ENCODE results near the gene CMC1.
A peak's percentile ranks its signal among the peaks of the same experiment; 100 is the strongest.

The CMC1 gene

GRCh38 chr3:28326458-28326926 lies 85.1 kb downstream of the CMC1 start:
- Mint-ChIP-seq H3K27ac (peak overlapping the region; percentile 44 to 45), H3K4me3 (peak overlapping the region; percentile 39 to 42), H3K27me3 (no peaks in the 10 kb centered on the region), H3K9me3 (no peaks in the 10 kb centered on the region), H3K36me3 (ENCODE audit: insufficient read depth) (peaks cover 7% of the 10 kb centered on the region), H3K4me1 (ENCODE audit: low read depth in 2 of 2) (peaks cover 16 to 27% of the 10 kb centered on the region in 2 donors)
- peak; percentile 42 to 48 (median 44) for DNase-seq
- ATAC-seq (replicated peaks): peak; percentile 91

GRCh38 chr3:28328188-28329151 lies 87.1 kb downstream of the CMC1 start:
- H3K27ac Mint-ChIP-seq: peak overlapping the region; percentile 31 to 60
- ATAC-seq (replicated peaks): peak; percentile 18
- DNase-seq: no peak

GRCh38 chr3:28334552-28334951 lies 93.1 kb downstream of the CMC1 start:
- Mint-ChIP-seq H3K36me3 (ENCODE audit: insufficient read depth) (peaks cover 13% of the 10 kb centered on the region), H3K4me1 (ENCODE audit: low read depth in 2 of 2) (peaks cover 0 to 6% of the 10 kb centered on the region in 2 donors), H3K9me3 (no peaks in the 10 kb centered on the region), H3K27me3 (no peaks in the 10 kb centered on the region), H3K27ac (peak overlapping the region in 1 of 2 donors; percentile 49), H3K4me3 (no peak overlapping the region)
- DNase-seq: no peak
- ATAC-seq (replicated peaks): peak; percentile 22

More at GRCh38 chr3:28328188-28329151, 87.1 kb downstream of the CMC1 start:
- Mint-ChIP-seq H3K9me3 (no peaks in the 10 kb centered on the region), H3K4me1 (ENCODE audit: low read depth in 2 of 2) (peaks cover 16 to 25% of the 10 kb centered on the region in 2 donors), H3K36me3 (ENCODE audit: insufficient read depth) (no peaks in the 10 kb centered on the region), H3K27me3 (no peaks in the 10 kb centered on the region), H3K4me3 (peak overlapping the region; percentile 22 to 41)

GRCh38 chr3:28335246-28335645 lies 93.8 kb downstream of the CMC1 start:
- DNase-seq (no peak), ATAC-seq (replicated peaks) (no peak)
- Mint-ChIP-seq H3K36me3 (ENCODE audit: insufficient read depth) (peaks cover 14% of the 10 kb centered on the region), H3K9me3 (no peaks in the 10 kb centered on the region), H3K4me1 (ENCODE audit: low read depth in 2 of 2) (peaks cover 0 to 6% of the 10 kb centered on the region in 2 donors), H3K27ac (peak overlapping the region in 1 of 2 donors; percentile 49), H3K4me3 (no peak overlapping the region), H3K27me3 (no peaks in the 10 kb centered on the region)

- no peaks in the 10 kb centered on the region for H3K27me3 Mint-ChIP-seq
- H3K27ac Mint-ChIP-seq: peak overlapping the region in 1 of 2 donors; percentile 11
- peaks cover 14% of the 10 kb centered on the region for H3K36me3 Mint-ChIP-seq (ENCODE audit: insufficient read depth)
- DNase-seq (no peak), ATAC-seq (replicated peaks) (no peak)
- H3K4me3 Mint-ChIP-seq: no peak overlapping the region
- H3K4me1 Mint-ChIP-seq (ENCODE audit: low read depth in 2 of 2): peaks cover 1 to 12% of the 10 kb centered on the region in 2 donors
- H3K9me3 Mint-ChIP-seq: no peaks in the 10 kb centered on the region
Measured at GRCh38 chr3:28337230-28337629, 95.8 kb downstream of the CMC1 start.

- peak overlapping the region in 1 of 2 donors; percentile 55 for H3K4me3 Mint-ChIP-seq
- H3K36me3 Mint-ChIP-seq (ENCODE audit: insufficient read depth): peaks cover 29% of the 10 kb centered on the region
- no peak for ATAC-seq (replicated peaks)
- peak overlapping the region in 1 of 2 donors; percentile 77 for H3K27ac Mint-ChIP-seq
- DNase-seq: no peak
- no peaks in the 10 kb centered on the region for H3K9me3 Mint-ChIP-seq
- H3K4me1 Mint-ChIP-seq (ENCODE audit: low read depth in 2 of 2): peaks cover 32 to 52% of the 10 kb centered on the region in 2 donors
- H3K27me3 Mint-ChIP-seq: no peaks in the 10 kb centered on the region
Measured at GRCh38 chr3:28343144-28343543, 101.7 kb downstream of the CMC1 start.

- Mint-ChIP-seq H3K36me3 (ENCODE audit: insufficient read depth) (peaks cover 36% of the 10 kb centered on the region), H3K9me3 (no peaks in the 10 kb centered on the region), H3K27me3 (no peaks in the 10 kb centered on the region), H3K4me1 (ENCODE audit: low read depth in 2 of 2) (peaks cover 35 to 67% of the 10 kb centered on the region in 2 donors), H3K4me3 (no peak overlapping the region), H3K27ac (no peak overlapping the region)
- DNase-seq: no peak
- ATAC-seq (replicated peaks): no peak
Measured at GRCh38 chr3:28345690-28346089, 104.3 kb downstream of the CMC1 start.

- no peaks in the 10 kb centered on the region for H3K27me3 Mint-ChIP-seq
- peaks cover 33% of the 10 kb centered on the region for H3K36me3 Mint-ChIP-seq (ENCODE audit: insufficient read depth)
- H3K9me3 Mint-ChIP-seq: no peaks in the 10 kb centered on the region
- H3K4me3 Mint-ChIP-seq: peak overlapping the region; percentile 92 to 93
- ATAC-seq (replicated peaks) (no peak), DNase-seq (peak in 1 of 3 experiments; percentile 8)
- peak overlapping the region; percentile 99 for H3K27ac Mint-ChIP-seq
- peaks cover 30 to 57% of the 10 kb centered on the region in 2 donors for H3K4me1 Mint-ChIP-seq (ENCODE audit: low read depth in 2 of 2)
Measured at GRCh38 chr3:28347374-28348264, 106.2 kb downstream of the CMC1 start.

- peak overlapping the region; percentile 99 for H3K27ac Mint-ChIP-seq
- peaks cover 26 to 51% of the 10 kb centered on the region in 2 donors for H3K4me1 Mint-ChIP-seq (ENCODE audit: low read depth in 2 of 2)
Measured at GRCh38 chr3:28348265-28348628, 106.8 kb downstream of the CMC1 start.

GRCh38 chr3:28348629-28349468 lies 107.4 kb downstream of the CMC1 start, which contains the start of the genes AZI2 and ZCWPW2:
AZI2 (minus strand) TSS chr3:28348824; CDS start chr3:28340617, 8,207 bp downstream.
ZCWPW2 (plus strand) TSS chr3:28348721; CDS start chr3:28413069, 64,348 bp downstream.
- DNase-seq: peak; percentile 90 to 92 (median 91)
- peak within 1 kb of the TSS; percentile 92 to 93 for H3K4me3 Mint-ChIP-seq
- no peaks in the 10 kb centered on the region for H3K9me3 Mint-ChIP-seq
- H3K27ac Mint-ChIP-seq: peak within 1 kb of the TSS; percentile 99
- H3K4me1 Mint-ChIP-seq (ENCODE audit: low read depth in 2 of 2): peaks cover 26 to 46% of the 10 kb centered on the region in 2 donors
- ATAC-seq (replicated peaks): peak; percentile 84
- H3K27me3 Mint-ChIP-seq: no peaks in the 10 kb centered on the region
- H3K36me3 Mint-ChIP-seq (ENCODE audit: insufficient read depth): peaks cover 28% of the 10 kb centered on the region

More at GRCh38 chr3:28348265-28348628, 106.8 kb downstream of the CMC1 start:
- ATAC-seq (replicated peaks) (peak; percentile 82), DNase-seq (no peak)
- H3K36me3 Mint-ChIP-seq (ENCODE audit: insufficient read depth): peaks cover 27% of the 10 kb centered on the region
- no peaks in the 10 kb centered on the region for H3K9me3 Mint-ChIP-seq
- H3K27me3 Mint-ChIP-seq: no peaks in the 10 kb centered on the region
- H3K4me3 Mint-ChIP-seq: peak overlapping the region; percentile 92 to 93

- no peak for DNase-seq
- no peaks in the 10 kb centered on the region for H3K9me3 Mint-ChIP-seq
- ATAC-seq (replicated peaks): no peak
- H3K36me3 Mint-ChIP-seq (ENCODE audit: insufficient read depth): peaks cover 30% of the 10 kb centered on the region
- no peaks in the 10 kb centered on the region for H3K27me3 Mint-ChIP-seq
- peak overlapping the region; percentile 92 to 93 for H3K4me3 Mint-ChIP-seq
- H3K27ac Mint-ChIP-seq: peak overlapping the region; percentile 99
- peaks cover 26 to 46% of the 10 kb centered on the region in 2 donors for H3K4me1 Mint-ChIP-seq (ENCODE audit: low read depth in 2 of 2)
Measured at GRCh38 chr3:28349469-28350000, 108.1 kb downstream of the CMC1 start.

Measured in effector memory CD8-positive, alpha-beta T cell (primary cell).